ENCODE data around the gene ARPC5.

The ARPC5 gene

DNA sequence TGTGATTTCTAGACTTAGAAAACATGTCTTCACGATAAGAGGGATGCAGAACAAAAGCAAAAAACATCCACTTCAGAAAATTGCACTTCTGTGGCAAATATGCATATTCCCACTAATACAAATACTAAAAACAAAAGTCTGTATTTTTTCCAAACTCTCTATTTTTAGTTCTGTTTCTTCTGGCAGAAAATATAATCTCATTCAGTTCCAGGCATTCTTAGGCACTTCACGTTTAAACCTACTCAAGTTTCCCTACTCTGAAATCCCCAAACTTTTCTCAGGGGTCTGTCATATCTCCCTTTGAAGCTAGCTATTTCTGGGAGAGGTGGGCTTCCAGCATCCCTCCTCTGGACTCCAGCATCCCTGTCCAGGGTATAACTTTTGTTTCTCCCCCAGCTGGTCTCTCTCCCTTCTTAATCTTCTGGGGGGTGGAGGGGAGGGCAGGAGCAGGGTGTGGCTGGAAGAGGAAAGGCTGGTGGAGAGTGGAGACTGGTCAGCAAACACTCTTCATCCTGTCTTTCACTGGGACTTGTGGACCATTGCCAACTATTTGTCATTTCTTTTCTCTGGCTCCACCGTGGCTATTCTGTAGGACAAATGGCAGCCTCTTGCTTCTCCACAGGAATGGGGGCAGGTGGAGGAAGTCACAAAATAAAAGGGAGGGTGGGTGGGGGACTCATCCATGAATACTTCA lies 25.7 kb downstream of the ARPC5 start:
- DNase-seq = no peak

DNA sequence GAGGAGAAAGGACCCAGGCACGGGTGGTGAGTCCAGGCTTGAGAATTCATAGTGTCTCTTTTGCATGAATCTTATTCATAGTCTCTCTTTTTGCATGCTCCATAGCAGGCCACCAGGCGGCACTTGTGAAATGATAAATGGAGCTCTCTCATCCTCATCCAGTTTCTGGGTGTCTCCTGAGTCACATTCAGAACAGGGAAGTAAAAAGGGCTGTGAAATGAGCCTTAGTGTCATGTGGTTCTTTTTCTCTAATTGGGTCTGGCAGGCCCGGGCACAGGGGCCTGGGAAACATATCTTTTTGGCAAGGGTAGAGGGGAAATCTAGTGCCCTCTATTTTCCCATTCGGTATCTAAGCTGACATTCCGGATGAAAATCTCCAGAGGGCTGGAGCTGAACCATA lies 26.3 kb downstream of the ARPC5 start:
- DNase-seq = peak; percentile 49

DNA sequence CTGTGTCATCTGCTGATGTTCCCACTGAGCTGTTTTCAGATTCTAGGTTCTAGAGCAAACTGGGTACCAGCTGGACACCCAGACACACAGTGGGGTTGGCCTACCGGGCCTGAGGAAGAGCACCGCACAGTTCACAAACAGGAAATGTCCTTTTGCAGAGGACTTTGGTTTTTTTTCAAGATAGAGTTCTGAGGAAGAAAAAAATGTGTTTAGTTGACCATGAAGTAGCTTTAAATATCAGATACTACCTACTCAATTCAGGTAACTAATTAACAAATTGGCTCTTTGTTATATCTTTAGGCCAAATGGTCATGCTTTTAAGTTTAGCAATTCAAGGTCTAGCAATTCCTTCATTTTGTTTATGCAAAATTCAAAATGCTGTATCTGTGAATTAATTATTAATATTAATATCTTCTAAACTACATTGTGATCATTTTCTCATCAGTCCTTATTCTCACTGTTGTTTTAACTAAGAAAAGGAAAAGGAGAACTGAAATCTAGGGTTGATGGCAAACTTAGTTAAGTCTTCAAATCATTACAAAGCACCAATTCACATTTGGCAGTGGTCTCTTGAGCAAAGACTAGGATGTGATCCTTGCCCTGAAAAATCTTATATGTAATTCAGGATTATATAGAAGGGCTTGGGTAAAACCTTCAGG lies 28.1 kb downstream of the ARPC5 start:
- no peak for DNase-seq

DNA sequence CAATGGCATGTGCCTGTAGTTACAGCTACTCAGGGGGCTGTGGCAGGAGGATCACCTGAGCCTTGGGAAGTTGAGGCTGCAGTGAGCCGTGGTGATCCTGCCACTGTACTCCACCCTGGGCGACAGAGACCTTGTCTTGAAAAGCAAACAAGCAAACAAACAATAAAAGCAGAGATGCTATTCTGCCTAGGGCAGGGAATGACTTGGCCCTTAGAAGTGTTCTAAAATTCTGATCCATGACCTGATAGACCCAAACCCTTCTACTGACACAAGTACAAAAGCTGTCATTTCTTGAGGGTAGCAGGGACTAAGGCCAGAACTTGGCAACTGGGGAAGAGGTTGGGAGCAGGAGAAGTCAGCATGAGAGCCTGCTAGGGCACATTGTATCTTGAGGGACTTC lies 29.7 kb downstream of the ARPC5 start:
- no peak for DNase-seq

DNA sequence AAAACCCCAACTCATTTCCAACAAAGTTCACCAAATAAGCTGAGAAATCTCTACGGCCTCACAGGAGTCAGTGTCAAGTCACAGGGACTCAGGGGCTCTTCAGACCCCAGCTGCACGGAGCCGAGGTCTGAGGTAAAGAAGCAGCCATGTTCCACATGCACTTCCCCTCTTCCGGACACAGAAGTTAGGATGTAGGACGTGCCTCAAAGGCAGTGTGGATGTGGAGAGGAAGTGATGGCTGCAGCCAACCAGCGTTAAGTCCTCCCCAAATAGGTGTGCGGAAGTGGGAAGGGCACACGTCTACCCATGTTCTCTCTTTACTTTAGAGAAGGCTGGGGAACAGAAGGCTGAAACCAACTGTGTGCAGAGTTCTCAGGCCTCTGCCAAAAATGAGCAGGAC lies 30.8 kb downstream of the ARPC5 start:
- DNase-seq = no peak

DNA sequence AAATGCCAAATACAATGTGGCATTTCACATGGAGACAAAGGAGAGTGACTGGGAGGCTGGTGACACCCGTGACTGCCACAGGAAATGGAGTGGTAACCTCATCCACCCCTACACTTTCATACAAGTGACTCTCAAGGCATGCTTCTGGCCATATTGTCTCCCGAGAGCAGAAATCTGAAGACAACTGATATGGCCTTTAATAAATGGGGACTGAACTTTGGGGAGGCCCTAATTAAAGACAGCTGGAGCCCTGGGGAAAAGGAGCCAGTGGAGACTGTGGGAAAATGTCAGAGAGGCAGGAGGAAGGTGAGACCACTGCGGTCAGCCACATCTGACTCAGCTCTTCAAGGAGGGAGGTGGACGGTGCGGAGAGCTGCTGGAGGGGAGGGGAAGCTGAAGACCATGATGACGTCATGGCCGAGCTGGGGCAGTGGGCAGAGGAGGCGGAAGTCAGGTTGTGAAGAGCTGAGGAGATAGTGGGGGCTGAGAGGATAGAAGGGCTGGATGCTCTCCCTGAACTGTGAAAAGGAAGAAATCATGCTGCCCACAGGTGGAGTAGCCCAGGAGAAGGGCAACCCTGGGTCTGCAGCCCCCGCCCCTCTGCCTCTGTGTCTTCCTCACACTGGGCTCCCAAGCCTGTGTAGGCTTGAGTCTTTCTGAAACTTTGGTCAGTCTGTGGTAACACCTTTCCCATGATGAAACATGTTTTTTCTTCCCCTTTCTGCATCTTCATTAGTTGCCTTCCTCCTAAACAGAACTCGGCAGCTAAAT lies 31.4 kb downstream of the ARPC5 start:
- DNase-seq = no peak

DNA sequence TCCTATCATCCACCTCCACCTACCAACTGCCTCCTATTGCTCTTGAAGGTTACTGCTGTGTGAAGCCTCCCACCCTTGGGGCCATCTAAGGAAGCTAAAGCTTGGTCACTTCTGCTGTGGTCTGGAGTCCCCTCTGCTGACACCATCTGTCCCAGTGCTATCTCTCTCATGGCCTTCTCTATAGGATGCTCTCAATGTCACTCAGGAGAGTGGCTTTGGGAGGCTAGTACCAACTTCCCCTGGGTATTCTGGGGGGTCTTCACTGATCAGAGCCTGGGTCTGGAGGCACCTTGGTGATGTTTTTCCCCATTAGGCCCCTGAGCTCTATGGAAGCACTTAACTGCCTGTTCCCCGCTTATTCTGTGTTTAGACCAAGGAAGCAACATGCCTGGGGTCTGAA lies 33.1 kb downstream of the ARPC5 start:
- DNase-seq = no peak

DNA sequence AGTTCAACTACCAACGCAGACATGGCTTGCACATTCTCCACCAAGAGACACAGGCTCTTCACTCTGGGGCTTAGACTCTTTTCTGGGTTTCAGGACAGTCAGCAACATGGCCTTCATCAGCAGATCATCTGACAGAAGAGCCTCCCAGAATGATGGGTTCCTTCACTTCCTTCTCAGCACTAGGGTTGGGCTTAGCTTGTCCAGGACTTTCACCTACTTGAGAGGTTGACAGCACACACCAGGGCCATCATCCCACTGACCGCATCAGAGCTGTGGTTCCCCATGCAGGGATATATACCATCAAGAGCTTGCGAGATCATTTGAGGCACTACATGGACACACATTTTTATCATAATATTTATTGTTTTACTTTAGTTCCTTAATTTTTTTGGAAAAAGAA lies 34.9 kb downstream of the ARPC5 start:
- DNase-seq = no peak

DNA sequence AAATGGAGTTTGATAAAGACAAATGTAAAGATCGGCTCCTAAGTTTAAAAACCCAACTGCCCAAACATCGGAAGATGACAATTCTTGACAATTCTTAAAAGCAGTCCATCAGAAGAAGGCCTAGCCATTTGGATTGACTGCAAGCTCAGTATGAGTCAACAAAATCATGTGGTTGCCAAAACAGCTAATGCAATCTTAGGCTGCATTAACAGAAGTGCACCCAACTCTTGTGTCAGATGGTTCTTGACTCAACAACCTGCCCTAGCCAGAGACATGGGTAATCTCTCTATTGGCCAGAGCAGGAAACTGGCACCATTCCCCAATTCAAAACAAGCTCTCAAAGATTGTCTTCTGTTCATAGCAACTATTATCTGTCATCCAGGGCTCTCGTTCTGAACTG lies 35.4 kb downstream of the ARPC5 start:
- DNase-seq = peak; percentile 22

DNA sequence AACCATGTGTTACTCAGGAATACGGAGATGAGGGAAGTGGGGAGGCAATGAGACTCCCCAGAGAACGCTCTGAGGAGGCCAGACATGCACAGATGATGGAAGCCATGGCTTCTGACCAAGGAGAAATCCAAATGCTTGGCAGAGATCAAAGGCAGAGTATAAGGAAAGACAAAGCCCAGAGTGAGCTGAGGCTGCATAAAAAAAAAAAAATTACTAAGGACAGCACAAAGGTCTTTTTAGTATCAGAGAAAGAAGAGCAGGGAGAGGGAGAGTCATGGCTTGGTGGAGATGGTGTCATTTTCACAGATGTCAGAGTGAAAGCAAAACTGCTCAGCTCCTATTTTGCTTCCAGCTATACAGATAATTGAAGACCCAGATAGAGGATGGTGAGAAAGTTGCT lies 37.2 kb downstream of the ARPC5 start:
- no peak for DNase-seq

DNA sequence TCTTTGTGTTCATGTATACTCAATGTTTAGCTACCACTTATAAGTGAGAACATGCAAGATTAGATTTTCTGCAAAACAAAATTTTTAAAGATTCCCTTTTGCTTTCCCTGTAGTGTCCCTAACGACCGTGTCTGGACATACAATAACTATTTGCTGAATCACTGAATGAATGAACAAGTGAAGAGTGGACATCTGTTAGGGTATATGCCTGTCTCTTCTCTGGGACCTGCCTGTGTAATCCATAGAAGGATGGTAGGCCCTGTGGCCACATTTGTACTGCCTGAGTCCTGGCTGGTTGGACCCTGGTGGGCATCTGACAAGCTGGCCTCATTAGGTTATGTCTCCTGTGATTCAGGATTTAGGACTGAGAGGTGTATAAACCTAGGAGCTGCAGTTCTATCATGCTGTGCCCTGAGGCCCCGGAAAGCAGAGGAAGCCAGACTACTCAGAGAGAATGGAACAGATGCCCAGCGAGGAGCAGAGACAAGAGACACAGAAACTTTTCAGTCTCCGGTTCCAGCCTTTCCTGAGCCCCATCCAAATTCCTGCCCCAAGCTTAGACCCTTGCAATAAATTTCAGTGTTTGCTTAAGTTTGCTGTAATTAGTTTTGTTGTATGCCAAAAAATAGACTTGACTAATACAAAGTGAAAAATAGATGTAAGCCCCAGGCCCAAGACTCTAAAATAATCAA lies 37.8 kb downstream of the ARPC5 start:
- no peak for DNase-seq

DNA sequence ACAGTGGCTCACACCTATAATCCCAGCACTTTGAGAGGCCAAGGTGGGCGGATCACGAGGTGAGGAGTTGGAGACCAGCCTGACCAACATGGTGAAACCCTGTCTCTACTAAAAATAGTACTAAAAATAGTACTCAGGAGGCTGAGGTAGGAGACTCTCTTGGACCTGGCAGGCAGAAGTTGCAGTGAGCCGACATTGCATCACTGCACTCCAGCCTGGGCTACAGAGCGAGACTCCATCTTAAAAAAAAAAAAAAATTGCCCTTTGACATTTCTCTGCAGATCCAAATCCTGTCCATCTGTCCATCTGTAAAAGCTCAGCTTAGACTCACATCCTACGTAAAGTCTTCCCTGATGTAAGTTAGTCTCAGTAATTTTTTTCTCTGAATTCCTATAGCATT lies 39.1 kb downstream of the ARPC5 start:
- no peak for DNase-seq

DNA sequence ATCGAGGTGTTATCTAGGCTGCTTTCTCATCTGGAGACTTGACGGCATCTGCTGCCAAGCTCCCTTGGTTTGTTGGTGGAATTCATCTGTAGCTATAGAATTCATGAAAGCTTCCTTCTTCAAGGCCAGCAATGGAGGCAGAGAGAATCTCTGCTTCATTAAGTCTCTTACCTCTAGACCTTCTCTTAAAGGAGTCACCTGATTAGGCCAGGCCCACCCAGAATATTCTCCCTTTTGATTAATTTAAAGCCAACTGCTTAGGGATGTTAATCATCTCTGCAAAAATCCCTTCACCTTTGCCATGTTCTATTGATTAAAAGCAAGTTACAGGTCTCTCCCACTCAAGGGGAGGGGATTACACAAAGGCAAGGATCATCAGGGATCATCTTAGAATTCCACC lies 40.0 kb downstream of the ARPC5 start:
- DNase-seq = no peak

DNA sequence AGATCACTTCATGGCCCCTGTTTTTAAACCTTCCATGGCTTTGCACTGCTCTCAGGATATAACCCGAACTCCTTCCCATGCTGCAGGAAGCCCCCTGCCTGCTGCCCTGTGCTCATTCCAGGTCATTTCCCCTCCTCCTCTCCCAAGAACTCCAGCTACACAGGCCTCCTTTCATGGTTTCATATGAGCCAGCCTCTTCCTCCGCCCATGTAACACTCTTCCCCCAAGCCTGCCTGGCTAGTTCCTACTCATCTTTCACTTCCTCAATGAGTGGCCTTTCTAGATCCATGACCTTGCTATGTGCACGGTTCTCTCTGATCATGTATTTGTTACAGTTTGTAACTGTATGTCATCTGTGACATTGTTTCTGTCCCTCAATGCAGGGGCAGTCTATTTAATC lies 42.2 kb downstream of the ARPC5 start:
- no peak for DNase-seq

DNA sequence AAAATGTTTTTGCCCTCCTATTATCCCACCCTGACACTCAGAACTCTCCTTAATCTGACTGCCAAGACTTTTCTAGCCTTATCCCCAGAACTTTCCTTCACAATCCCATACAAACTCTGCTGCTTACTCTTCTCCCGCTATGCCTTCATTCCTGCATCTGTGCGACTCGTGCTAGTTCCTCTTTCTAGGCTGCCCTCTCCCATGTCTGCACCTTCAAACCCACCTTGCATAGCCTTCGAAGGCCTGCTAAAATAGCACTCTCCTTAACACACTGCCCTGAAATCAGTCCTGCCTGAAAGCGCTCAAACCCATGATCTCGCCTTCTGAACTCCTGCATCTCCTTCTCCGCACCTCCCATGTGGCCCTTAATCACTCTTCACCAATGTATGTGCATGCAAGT lies 42.9 kb downstream of the ARPC5 start:
- DNase-seq = no peak

DNA sequence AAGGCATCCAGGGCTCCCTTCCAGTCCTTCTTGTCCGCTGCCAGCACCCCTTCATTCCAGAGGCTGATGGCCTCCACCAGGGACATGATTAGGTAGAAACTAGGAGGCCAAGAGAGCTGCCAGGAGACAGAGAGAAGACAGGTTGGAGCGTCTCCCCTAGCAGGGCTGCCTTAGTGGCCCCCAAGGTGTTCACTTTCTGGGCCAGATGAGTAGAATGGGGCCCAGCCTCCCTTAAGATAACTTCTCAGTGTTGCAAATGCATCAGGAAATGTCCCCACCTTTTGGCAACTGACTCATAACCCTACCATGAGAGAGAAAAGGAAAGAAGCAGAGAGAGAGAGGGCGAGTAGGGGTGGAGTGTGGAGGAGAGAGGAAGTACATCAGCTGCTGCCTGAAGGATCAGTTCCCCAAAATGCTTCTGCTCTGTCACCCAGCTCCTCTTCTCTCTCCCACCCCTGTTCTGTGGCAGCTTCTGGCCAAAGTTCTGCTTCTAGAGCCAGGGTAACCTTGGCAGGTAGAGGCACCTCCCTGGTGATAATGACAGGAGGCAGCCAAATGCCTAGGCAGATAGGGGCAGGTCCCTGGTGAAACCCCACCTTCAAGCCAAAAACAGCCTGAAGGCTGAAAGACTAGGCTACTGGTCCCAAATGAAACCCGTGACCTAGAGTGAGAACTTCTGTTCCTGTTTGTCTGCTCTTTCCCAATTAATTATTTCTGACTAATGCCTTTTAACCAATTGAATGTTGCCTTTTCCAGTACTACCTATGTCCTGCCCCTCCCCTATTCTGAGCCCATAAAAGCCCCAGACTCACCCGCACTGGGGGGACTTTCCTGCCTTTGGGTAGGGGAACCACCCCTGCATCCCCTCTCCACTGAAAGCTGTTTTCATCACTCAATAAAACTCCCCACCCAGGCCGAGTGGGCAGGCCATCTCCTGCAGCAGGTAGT lies 45.1 kb downstream of the ARPC5 start, which contains the start of gene NCF2:
NCF2 (minus strand) TSS at position 216 of the 948 bp plus-strand sequence; CDS start at position 86, 130 bp downstream.
- DNase-seq = peak; percentile 39

DNA sequence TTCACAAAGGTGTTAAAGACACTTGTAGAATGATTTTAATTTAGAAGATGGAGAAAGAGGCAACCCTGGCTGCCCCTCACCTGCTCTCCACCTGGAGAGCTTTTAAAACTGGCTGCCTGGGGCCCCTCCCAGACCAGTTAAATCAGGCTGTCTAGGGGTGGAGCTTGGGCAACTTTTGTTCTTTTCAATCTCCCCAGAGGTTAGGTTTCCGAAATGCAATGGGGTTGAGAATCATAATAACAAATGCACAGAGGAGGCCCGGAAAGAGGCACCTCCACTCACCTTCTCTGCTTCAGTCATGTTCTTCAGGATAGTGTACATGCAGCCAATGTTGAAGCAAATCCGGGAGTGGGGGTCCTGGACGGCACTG lies 45.7 kb downstream of the ARPC5 start:
- no peak for DNase-seq

DNA sequence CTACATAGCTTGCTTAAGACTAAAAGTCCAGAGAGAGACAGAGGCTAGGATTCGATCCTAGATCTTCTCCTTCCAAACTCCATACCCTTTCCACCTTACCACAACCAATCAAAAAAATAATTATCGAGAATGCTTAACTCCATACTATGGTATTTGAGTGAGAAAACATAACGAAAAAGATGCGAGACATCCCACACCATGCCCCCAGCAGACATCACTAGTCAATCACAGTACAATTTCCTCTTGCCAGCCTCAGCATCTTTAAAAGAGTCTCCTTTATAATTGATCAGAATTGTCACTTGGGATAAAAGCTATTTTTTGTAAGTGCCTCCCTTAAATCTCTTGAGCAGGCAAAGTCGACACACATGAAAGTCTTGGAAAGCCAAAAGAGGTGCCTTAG lies 46.2 kb downstream of the ARPC5 start:
- no peak for DNase-seq

DNA sequence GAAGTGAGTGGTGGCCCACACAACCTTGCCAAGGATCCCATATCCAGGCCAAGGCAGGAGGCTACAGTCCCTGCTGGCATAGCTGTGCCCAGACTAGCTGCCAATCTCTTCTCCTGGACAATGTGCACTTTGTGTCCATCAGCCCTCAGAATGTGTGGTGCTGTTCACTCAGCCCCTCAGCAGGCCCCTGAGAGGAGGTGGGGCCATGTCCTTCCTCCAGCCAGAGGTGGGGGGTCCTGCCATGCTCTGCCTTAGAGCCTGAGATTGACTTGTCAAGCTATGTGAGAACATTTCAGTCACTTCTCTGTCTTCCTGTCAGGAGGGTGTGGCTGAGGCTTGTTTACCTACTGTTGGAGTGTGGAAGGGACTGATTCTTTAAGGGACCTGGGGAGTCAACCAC lies 46.8 kb downstream of the ARPC5 start:
- DNase-seq = no peak

DNA sequence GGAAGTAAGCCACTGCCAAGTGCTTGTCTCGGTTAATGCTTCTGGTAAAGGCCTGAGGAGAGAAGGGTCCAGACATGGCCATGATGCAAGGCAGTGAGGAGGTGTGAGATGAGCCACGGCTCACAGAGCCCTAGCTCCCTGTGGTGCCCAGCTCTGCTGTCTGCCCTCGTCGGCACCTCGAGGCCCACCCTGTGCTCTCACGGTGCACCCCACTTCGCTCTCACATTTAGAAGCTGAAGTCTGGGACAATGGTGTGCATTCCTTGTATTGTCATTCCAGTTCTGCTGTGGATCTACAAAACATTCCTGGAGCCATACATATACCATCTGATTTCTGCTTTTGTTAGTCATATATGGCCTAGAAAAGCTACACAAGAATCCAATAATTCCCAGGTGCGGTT lies 48.7 kb downstream of the ARPC5 start:
- no peak for DNase-seq

DNA sequence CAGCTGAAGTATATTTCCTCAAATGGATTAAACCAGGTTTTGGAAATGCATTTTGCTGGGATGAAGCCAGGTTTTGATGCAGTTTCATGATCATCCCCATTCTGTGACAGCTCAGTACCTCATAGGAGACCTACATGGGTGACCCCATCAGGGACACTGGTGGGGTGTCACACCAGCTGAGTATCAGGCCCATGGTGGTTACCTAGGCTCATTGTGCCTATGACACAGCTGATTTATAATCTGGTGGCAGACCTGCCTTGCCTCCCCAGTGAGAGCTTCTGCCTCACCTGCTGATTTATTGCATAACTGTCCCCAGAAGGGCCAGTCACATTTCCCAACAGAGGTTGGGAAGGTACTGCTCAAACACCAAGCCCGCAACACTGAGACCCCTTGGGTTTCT lies 49.1 kb downstream of the ARPC5 start:
- no peak for DNase-seq

DNA sequence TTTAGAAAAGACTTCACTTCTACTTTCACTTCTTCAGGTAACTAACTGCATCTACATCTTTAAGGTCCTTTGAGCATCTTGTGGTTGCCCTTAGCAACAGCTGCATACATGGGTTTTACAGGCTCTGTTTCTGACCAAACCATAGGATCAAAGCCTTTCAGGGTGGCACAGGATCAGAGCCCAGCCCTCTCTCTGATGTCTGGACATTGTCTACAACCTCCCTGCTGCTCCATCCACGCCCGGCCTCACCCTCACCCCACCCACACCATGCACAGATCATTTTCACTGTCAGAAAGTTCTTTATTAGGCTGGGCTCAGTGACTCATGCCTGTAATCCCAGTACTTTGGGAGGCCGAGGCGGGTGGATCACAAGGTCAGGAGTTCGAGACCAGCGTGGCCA lies 50.5 kb downstream of the ARPC5 start:
- no peak for DNase-seq

Measured in hematopoietic multipotent progenitor cell treated with erythropoietin and hydrocortisone succinate and interleukin-3 and kit ligand, for 8 days (in vitro differentiated cells).